Middle frontal gyrus (tissue), 1 donor: ENCODE data around the gene PRPF6.
"Not testable (repeated sequence)": the region's sequence is repeated elsewhere in the genome, so short reads cannot be mapped to it uniquely, and the experiment has no call there.

ENCODE experiments used
- DNase-seq: peaks from one replicate; pipeline ENCODE4 v3.0.0-alpha.2; 2015; ENCODE audit warnings: low spot score; ENCODE audit errors: extremely low spot score

PRPF6 gene

GRCh38 chr20:63959699-63960075, 21.2 kb upstream of the PRPF6 start:
- no peak for DNase-seq

- not testable (repeated sequence) for DNase-seq
These were observed 20.0 kb upstream of the PRPF6 start for GRCh38 chr20:63960654-63961621.

GRCh38 chr20:63961664-63962425, 19.1 kb upstream of the PRPF6 start:
- DNase-seq, result no peak

GRCh38 chr20:63962426-63963347, 18.2 kb upstream of the PRPF6 start:
- no peak for DNase-seq

GRCh38 chr20:63963348-63963741, 17.6 kb upstream of the PRPF6 start:
- DNase-seq, result no peak

- no peak for DNase-seq
These were observed 17.1 kb upstream of the PRPF6 start for GRCh38 chr20:63963784-63964301.

- DNase-seq, result no peak
These were observed 16.5 kb upstream of the PRPF6 start for GRCh38 chr20:63964412-63964811.

- DNase-seq, result no peak
These were observed 14.6 kb upstream of the PRPF6 start for GRCh38 chr20:63966172-63966943.

- no peak for DNase-seq
These were observed 14.0 kb upstream of the PRPF6 start for GRCh38 chr20:63966944-63967322.

GRCh38 chr20:63967330-63968135, 13.4 kb upstream of the PRPF6 start:
- DNase-seq, result no peak

- no peak for DNase-seq
These were observed 12.6 kb upstream of the PRPF6 start for GRCh38 chr20:63968136-63968927.

- DNase-seq, result no peak
These were observed 11.8 kb upstream of the PRPF6 start for GRCh38 chr20:63968928-63969760.

GRCh38 chr20:63969838-63970713, 10.9 kb upstream of the PRPF6 start, which contains the start of gene ZNF512B:
TSS of gene ZNF512B (minus strand) at chr20:63969930. CDS start at chr20:63967950, 1,980 bp downstream.
- no peak for DNase-seq

GRCh38 chr20:63970714-63971431, 10.1 kb upstream of the PRPF6 start:
- DNase-seq, result no peak

- not testable (repeated sequence) for DNase-seq
These were observed 9.0 kb upstream of the PRPF6 start for GRCh38 chr20:63971960-63972311.
